ENCODE data around the gene SDHAF3.
A peak's percentile ranks its signal among the peaks of the same experiment; 100 is the strongest.
"Not testable (repeated sequence)": the region's sequence is repeated elsewhere in the genome, so short reads cannot be mapped to it uniquely, and the experiment has no call there.

Gene SDHAF3

DNA sequence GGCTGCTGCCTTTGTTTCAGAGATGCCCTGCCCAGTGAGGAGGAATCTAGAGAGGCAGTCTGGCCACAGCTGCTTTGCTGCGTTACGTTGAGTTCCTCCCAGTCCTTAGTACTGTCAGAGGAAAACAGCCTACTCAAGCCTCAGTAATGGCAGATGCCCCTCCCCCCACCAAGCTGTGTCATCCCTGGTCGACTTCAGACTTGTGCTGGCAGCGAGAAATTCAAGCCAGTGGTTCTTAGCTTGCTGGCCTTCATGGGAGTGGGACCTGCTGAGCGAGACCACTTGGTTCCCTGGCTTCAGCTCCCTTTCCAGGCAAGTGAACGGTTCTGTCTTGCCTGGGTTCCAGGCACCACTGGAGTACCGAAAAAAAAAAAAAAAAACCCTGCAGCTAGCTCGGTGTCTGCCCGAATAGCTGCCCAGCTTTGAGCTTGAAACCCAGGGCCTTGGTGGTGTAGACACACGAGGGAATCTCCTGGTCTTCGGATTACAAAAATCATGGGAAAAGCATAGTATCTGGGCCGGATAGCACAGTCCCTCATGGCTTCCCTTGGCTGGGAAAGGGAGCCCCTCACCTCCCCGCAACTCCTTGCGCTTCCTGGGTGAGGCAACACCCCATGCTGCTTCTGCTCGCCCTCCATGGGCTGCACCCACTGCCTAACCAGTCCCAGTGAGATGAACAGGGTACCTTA, 9.1 kb downstream of the SDHAF3 start:
- no peak for DNase-seq

DNA sequence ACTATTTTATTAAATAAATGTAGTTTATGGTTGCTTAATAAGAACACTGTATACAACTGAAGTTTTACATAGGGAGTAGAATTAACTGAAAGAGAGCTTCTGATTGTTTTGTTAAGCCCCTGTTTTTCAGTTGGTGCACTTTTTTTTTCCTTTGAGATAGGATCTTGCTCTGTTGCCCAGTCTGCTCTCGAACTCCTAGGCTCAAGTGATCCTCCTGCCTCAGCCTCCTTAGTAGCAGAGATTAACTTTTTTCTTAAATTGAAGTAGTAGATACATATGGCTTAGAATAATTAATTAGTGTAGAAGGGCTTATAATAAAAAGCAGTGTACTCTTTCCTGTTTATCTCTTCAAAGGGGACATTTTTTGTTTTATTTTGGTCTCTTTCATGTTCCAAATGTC, 11.2 kb downstream of the SDHAF3 start:
- DNase-seq: no peak

DNA sequence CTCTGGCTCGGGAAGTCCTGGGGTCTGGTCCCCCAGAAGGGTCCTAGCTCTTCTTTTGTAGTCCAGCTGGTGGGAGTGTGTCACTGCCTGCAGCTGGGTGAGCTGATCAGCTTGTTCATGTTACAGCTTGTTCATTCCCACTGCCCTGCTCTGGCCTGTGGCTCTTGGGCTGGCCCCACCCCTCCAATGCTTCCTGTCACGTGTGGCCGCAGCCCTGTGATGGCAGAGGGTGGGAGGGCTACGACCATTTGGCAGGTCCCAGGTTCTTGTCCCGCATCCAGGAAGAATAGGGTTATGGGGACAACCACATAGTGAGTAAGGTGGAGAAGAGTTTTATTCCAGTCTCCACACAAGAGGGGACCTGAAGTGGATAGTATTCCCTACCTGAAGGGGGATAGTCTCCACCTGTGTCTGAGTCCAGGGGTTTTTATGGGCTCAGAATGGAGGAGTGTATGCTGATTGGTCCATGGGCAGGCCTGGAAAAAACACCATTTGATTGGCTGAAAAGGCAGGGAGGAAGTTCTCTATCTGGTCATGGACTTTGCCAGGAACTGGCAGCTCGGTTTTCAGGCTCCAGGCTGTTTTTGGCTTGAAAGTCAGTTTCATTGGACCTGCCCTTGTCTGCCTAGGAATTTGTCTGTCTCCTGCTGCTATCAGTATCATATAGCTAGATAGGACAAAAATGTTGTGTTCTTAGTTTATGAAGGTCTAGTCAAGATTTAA, 13.1 kb downstream of the SDHAF3 start:
- DNase-seq: no peak

DNA sequence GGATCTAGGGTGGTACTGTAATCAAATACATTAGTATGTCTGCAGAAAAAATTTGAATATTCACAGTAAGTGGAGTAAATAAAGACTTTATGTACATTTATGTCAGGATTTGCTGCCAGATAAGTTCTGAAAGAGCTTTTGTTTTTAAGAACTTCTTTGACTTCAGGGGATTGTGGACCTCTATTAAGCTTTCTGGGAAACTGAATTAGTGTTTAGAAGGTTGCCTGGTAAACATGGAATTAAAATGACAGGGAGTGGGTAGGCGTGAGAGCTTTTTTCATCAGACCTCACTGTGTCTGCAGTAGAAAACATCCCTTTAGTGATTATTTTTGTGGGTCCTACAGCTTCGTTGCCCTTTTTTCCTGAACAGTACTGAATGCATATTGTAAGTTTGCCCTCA, 15.7 kb downstream of the SDHAF3 start:
- no peak for DNase-seq

DNA sequence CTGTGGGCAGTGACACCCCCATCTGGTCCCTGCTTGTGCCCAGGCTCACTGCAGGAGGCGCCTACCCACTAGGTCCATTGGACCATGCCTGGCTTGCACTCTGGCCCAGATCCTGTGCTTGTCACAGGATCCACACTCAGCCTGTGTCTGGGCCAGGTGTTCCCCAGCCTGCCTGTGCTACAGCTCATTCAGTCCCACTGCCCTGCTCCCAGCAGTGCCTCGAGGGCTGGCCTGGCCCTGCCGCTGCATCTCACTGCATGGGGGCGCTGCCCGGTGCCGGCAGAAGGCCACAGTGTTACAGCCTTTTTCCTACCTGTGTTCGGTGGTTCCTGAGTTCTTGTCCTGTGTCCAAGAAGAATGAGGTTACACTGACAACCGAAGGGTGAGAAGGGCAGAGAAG, 21.3 kb downstream of the SDHAF3 start:
- no peak for DNase-seq

DNA sequence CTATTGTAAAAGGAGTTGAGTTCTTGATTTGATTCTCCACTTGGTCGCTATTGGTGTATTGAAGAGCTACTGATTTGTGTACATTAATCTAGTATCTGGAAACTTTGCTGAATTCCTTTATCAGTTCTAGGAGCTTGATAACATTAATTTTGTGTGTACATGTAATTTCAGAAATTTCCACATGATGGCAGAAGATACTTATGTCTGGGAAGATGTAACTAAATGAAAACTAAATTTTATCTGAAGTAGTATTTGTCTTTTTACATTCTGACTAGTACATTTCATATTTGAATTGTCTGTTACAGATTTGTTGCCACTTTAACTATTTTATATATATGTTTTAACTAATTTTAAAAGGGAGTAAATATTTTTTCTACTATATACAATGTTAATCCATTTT, 27.6 kb downstream of the SDHAF3 start:
- peak; percentile 33 for DNase-seq

DNA sequence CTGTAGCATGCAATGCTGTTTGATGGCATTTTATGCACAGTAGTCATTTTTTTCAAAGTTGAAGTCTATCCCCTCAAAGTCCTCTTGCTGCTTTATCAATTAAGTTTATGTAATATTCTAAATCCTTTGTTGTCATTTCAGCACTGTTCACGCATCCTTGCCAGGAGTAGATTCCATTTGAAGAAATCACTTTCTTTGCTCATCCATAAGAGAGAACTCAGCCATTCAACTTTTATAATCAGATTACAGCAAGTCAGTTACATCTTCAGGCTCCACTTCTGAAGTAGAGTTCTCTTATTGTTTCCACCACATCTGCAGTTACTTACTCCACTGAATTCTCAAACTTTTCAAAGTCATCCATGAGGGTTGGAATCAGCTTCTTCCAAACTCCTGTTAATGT, 32.3 kb downstream of the SDHAF3 start:
- DNase-seq: no peak

DNA sequence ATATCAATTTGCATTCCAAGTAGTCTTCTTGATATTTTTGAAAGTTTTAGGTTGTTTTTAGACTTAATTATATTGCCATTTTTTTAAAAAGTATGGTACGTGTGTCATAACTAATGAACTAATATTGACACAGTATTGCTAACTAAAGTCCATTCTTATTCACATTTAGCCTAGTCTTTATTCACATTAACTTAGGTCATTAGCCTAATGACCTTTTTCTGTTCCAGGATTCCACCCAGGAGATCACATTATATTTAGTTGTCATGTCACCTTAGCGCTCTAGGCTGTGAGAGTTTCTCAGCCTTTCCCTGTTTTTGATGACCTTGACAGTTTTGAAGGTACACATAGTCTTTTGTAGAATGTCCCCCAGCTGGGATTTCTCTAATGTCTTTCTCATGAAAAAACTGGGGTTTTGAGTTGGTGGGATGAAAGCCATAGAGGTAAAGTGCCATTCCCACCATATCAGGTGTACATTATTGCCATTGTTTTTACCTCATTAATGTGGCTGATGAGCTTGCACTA, 38.5 kb downstream of the SDHAF3 start:
- no peak for DNase-seq

DNA sequence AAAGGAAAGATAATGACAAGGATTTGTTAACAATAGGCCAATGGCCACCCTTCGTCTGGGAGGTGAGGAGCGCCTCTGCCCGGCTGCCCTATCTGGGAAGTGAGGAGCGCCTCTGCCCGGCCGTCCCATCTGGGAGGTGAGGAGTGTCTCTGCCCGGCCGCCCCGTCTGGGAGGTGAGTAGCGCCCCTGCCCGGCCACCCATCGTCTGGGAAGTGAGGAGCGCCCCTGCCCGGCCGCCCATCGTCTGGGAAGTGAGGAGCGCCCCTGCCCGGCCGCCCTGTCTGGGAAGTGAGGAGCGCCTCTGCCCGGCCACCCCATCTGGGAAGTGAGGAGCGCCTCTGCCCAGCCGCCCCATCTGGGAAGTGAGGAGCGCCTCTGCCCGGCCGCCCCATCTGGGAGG, 42.5 kb downstream of the SDHAF3 start:
- not testable (repeated sequence) for DNase-seq

DNA sequence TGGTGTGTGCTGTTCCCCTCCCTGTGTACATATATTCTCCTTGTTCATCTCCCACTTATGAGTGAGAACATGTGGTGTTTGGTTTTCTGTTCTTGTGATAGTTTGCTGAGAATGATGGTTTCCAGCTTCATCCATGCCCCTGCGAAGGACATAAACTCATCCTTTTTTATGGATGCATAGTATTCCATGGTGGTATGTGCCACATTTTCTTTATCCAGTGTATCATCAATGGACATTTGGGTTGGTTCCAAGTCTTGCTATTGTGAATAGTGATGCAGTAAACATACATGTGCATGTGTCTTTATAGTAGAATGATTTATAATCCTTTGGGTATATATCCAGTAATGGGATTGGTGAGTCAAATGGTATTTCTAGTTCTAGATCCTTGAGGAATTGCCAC, 44.1 kb downstream of the SDHAF3 start:
- not testable (repeated sequence) for DNase-seq

DNA sequence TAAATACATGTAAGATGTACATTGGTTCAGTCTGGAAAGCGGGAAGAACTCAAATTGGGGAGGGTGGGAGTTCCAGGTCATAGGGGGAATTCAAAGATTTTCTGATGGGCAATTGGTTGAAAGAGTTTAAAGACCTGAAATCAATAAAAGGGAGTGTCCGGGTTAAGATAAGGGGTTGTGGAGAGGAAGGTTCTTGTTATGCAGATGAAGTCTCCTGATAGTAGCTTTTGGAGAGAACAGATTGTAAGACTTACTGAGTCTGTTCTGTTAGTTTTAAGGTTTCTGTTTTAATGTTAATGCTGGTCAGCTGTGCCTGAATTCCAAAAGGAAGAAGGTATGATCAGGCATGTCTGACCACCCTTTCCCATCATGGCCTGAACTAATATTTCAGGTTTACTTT, 48.8 kb downstream of the SDHAF3 start:
- DNase-seq: no peak

DNA sequence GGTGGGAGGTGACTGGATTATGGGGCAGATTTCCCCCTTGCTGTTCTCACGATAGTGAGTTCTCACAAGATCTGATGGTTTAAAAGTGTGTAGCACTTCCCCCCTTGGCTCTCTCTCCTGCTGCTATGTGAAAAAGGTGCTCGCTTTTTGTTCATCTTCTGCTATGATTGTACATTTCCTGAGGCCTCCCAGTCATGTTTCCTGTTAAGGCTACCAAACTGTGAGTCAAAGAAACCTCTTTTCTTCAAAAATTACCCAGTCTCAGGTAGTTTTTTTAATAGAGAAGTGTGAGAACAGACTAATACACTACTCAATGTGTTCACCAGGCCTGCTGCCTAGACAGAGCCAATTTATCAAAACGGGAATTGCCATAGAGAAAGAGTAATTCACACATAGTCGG, 49.7 kb downstream of the SDHAF3 start:
- DNase-seq: no peak

DNA sequence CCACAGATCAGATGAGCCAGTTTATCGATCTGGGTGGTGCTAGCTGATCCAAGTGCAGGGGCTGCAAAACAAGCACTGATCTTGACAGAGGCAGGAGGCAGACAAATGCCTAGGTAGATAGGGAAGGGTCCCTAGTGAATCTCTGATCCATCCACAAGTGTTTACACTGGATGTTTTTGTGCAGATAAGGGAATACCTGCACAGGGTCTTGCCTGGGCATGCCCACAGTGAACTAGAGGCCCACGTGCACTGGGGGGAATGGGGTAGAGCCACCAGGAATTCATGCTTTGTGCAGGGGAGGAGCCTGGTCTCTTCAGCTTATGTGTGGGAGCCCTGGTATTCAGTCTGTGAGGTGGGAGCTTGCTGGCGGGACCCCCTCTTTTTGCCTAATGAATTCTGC, 50.3 kb downstream of the SDHAF3 start:
- DNase-seq: no peak

DNA sequence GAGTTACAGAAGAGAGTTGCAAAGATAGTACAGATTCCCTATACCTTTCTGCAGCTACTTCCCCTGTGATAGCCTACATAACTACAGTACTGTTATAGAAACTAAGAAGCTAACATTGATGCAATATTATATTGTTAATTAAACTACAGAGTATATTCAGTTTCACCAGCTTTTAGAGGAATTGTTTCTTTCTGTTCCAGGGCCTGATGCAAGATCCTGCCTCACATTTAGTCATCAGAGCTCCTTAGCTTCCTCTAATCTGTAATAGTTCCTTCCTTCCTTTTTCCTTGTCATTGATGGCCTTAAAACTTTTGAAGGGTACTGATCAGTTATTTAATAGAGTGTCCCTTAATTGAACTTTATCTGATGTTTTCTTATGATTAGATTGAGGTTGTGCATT, 56.8 kb downstream of the SDHAF3 start:
- no peak for DNase-seq

DNA sequence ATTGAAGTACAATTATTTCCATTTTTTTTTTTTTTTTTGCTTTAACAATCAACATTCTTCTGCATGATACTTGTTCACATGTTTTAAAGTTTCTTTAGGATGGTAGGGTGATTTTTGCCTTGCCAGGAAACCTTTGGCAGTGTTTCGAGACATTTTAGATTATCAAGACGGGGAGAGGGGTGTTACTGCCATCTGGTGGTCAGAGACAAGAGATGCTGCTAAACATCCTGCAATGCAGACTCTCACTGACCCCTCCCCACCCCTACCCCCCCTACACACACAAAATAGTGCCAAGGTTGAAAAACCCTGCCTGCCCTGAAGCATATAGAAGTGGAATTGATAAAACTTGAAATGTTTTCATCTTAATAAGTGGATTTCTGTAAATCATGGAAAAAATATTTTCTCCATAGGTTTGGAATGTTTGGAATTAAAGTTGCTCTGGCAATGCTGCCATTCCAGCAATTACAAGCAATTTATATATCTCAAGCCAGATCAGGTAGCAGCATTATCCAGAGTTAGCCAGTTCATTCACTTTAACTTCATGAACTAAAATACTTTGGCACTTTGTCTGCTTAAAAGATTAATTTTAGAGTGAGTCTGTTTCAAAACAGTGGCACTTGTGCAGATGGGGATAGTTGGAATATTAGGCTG, 62.1 kb downstream of the SDHAF3 start:
- peak; percentile 57 for DNase-seq

DNA sequence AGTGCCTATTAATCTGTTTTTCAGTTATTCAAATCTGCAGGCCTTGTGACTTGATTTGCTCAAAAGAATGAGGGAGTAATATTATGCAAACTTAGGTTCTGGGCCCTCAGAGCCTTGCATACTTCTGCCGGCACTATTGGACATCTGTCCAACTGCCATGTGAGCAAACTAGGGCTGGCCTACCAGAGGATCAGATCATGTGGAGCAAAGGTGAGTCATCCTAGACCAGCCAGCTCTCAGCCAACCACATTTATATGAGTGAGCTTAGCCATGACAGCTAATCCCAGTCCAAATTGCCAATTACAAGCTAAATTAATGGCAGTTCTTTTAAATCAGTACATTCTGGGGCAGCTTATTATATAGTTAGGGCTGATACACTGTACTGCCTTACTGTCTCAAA, 69.6 kb downstream of the SDHAF3 start:
- no peak for DNase-seq

DNA sequence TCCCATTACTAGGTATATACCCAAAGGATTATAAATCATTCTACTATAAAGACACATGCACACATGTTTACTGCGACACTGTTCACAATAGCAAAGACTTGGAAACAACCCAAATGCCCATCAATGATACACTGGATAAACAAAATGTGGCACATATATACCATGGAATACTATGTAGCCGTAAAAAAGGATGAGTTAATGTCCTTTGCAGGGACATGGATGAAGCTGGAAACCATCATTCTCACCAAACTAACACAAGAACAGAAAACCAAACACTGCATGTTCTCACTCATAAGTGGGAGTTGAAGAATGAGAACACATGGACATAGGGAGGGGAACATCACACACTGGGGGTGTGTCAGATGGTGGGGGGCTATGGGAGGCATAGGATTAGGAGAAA, 78.7 kb downstream of the SDHAF3 start:
- not testable (repeated sequence) for DNase-seq

DNA sequence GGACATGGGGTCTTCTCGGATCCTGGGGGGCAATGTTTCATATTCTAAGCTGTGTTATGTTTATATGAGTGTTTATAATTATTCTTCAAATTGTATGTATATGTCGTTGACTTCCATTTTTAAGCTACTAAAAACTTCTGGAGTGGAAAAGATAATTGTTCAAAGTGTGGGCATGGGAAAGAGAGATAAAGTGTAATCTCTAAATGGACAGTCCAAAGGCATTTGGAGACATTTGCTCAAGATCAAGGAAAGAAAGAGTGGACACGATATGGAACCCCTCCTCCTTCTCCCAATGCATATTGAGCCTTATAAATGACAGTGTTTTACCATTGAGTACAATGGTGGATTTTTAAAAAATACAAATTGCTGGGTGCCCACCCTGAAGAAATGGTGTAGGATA, 81.1 kb downstream of the SDHAF3 start:
- DNase-seq: no peak

DNA sequence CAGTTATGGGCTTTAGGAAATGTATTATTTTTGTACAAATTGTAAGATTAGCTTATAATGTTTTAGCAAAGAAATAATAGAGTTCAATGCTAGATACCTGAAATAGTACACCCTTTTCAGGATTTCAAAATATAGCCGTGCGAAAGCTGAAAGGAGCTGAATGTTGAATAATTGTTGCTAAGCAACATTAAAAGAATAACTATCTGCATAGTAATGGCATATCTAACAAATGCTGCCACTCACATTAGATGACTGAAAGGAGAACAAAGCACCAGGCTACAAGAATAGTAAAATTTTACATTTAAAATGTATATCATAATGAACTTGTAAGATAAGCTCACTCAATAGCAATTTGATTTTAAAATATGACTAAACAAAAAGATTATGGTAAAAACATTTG, 82.5 kb downstream of the SDHAF3 start:
- DNase-seq: no peak

DNA sequence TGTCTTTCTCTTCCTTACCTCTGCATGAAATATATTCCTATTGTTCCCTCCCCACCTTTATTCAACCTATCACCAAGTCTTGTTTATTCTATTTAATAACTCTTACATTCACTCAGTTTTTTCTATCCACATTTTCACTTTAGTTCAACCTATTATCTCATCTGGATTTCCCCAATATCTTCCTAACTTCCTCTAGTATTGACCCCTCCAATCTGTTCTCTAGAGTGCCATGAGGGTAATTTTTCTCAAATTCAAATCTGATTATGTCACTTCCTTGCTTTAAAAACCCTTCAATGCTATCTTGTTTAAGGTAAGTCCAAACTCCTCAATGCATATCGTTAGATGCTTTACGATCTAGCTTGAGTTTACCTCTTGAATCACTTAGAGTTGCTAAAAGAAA, 86.5 kb downstream of the SDHAF3 start:
- no peak for DNase-seq

DNA sequence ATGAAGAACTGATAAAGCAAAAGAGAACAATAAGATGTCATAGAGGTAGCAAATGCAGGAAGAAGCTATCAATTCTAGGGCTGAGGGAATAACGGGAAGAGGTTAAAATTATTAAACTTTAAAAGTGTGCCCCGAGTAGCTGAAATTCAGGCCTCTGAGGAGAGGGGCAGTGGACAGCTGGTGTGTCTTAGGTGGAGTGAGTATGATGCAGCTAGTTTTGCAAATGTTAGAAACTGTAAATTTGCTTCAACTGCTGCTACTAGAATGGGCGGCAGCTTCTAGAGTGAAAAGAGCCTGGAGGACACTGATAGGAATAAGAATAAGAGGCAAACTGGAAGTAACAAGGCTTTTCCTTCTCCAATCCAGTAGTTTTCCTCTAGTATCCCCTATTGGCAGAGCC, 87.3 kb downstream of the SDHAF3 start:
- DNase-seq: no peak

DNA sequence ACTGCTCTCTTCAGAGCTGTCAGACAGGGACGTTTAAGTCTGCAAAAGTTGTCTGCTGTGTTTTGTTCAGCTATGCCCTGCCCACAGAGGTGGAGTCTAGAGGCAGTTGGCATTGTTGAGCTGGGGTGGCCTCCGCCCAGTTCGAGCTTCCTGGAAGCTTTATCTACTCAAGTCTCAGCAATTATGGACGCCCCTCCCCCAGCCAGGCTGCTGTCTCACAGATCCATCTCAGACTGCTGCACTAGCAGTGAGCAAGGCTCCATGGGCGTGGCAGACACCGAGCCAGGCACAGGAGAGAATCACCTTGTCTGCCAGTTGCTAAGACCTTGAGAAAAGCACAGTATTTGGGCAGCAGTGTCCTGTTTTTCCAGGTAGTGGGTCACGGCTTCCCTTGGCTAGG, 98.1 kb downstream of the SDHAF3 start:
- no peak for DNase-seq

DNA sequence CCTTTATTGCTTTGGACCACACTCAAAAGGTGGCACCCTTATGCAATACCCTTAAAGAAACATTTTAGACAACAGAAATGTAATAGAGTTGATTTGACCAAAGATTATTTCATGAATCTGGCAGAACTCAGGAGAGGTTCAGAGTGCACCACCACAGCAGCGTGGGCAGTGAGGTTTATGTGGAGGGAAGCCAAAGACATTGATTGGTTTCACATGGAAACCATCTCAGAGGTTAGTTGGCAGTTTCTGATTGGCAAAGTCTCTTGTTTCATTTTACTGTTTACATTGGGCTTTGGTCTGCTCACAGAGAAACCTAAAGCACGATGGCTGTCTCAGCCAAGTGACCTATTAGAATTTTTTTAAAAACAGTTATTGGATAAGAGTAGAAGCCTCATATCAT, 101.3 kb downstream of the SDHAF3 start:
- no peak for DNase-seq

DNA sequence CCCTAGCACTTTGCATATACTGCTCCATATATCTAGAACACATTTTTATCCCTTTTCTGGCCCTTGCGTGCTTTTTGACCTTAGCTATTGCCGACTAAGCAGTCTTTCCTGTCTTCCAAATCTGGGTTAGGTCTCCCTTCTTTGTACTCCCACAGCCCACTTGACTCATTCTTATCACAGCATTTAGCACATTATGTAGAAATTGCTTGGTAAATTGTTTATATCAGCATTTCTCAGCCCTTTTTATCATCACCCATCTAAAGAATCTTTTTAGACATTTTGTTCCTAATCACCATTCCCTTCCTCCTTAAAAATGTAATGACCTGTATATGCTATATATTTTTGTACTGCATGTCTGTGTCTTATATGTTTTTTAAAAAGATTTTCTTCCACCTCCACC, 101.7 kb downstream of the SDHAF3 start:
- DNase-seq: no peak

All from kidney glomerular epithelial cell (primary cell).